ENCODE data around the gene BAHD1. TPM values are rescaled to one million over a fixed set of nuclear protein-coding genes. Genes with fewer than 3 reads are reported as not detected.

Gene BAHD1
- total RNA-seq, 1 donor from 2014 or later = 29.8 TPM

GRCh38 chr15:40458495-40459371 lies 18.0 kb downstream of the BAHD1 start:
- Histone ChIP-seq H3K27me3 (no peaks in the 10 kb centered on the region), H3K9me3 (no peaks in the 10 kb centered on the region), H3K36me3 (peaks cover 47% of the 10 kb centered on the region), H3K4me1 (peaks cover 30% of the 10 kb centered on the region), H3K27ac (no peak overlapping the region), H3K4me3 (no peak overlapping the region)
- TF ChIP-seq CTCF (IDR thresholded peaks at IDR 0.05) = no peak
- intact Hi-C loops (cut with DNase I) = no loop called here
- DNase-seq = peak; percentile 60
- ATAC-seq = no peak

- peaks cover 55% of the 10 kb centered on the region for H3K36me3 ChIP-seq
- H3K27ac ChIP-seq = no peak overlapping the region
- no peak overlapping the region for H3K4me3 ChIP-seq
- intact Hi-C loops (cut with DNase I) = no loop called here
- H3K27me3 ChIP-seq = no peaks in the 10 kb centered on the region
- H3K9me3 ChIP-seq = no peaks in the 10 kb centered on the region
- DNase-seq (peak; percentile 60), ATAC-seq (no peak)
- no peak for TF ChIP-seq CTCF (IDR thresholded peaks at IDR 0.05)
- peaks cover 23% of the 10 kb centered on the region for H3K4me1 ChIP-seq
Measured at GRCh38 chr15:40459391-40460015, 18.8 kb downstream of the BAHD1 start.

GRCh38 chr15:40460404-40460803 lies 19.7 kb downstream of the BAHD1 start:
- peaks cover 63% of the 10 kb centered on the region for H3K36me3 ChIP-seq

GRCh38 chr15:40461958-40462357 lies 21.2 kb downstream of the BAHD1 start:
- ATAC-seq (no peak), DNase-seq (peak; percentile 57)
- no peak overlapping the region for H3K27ac ChIP-seq
- peaks cover 75% of the 10 kb centered on the region for H3K36me3 ChIP-seq
- no peaks in the 10 kb centered on the region for H3K27me3 ChIP-seq
- no peak for TF ChIP-seq CTCF (IDR thresholded peaks at IDR 0.05)
- intact Hi-C loops (cut with DNase I) = no loop called here
- H3K9me3 ChIP-seq = no peaks in the 10 kb centered on the region
- H3K4me3 ChIP-seq = no peak overlapping the region
- peaks cover 3% of the 10 kb centered on the region for H3K4me1 ChIP-seq

More at GRCh38 chr15:40460404-40460803, 19.7 kb downstream of the BAHD1 start:
- Histone ChIP-seq H3K9me3 (no peaks in the 10 kb centered on the region), H3K27ac (no peak overlapping the region), H3K4me1 (peaks cover 15% of the 10 kb centered on the region), H3K4me3 (no peak overlapping the region), H3K27me3 (no peaks in the 10 kb centered on the region)
- DNase-seq (peak; percentile 30), ATAC-seq (no peak)
- intact Hi-C loops (cut with DNase I) = no loop called here
- TF ChIP-seq CTCF (IDR thresholded peaks at IDR 0.05) = no peak

GRCh38 chr15:40463279-40463678 lies 22.5 kb downstream of the BAHD1 start:
- TF ChIP-seq CTCF (IDR thresholded peaks at IDR 0.05) = no peak
- H3K9me3 ChIP-seq = no peaks in the 10 kb centered on the region
- peaks cover 3% of the 10 kb centered on the region for H3K4me1 ChIP-seq
- H3K27ac ChIP-seq = no peak overlapping the region
- intact Hi-C loops (cut with DNase I) = no loop called here
- H3K4me3 ChIP-seq = no peak overlapping the region
- DNase-seq = no peak
- no peaks in the 10 kb centered on the region for H3K27me3 ChIP-seq
- H3K36me3 ChIP-seq = peaks cover 75% of the 10 kb centered on the region
- ATAC-seq = no peak
